HepG2 (cell line): ENCODE results near the gene NDUFS2. TPM values are rescaled to one million over a fixed set of nuclear protein-coding genes. Genes with fewer than 3 reads are reported as not detected.

Source experiments
- NBN ChIP-seq: fragments of 450-650 bp; conservative IDR thresholded peaks from 2 replicates; pipeline ENCODE4 v1.6.1; 2017
- NCOA1 ChIP-seq: sonication (generic); formaldehyde crosslinking; IDR thresholded peaks from 2 replicates; pipeline ENCODE4 v1.9.0; 2021; ENCODE audit warnings: missing genetic modification reagents
- PHF21A ChIP-seq: sonication (generic); formaldehyde crosslinking; IDR thresholded peaks from 2 replicates; pipeline ENCODE4 v1.5.0; 2020; ENCODE audit warnings: mild to moderate bottlenecking, missing genetic modification reagents
- SALL1 ChIP-seq: sonication (generic); formaldehyde crosslinking; IDR thresholded peaks from 2 replicates; pipeline ENCODE4 v1.8.0; 2022; ENCODE audit warnings: mild to moderate bottlenecking, missing genetic modification reagents
- ZNF549 ChIP-seq: sonication (generic); formaldehyde crosslinking; IDR thresholded peaks from 2 replicates; pipeline ENCODE4 v1.5.0; 2020; ENCODE audit warnings: missing genetic modification reagents
- ZNF773 ChIP-seq: sonication (generic); formaldehyde crosslinking; IDR thresholded peaks from 2 replicates; pipeline ENCODE4 v1.4.0; 2020; ENCODE audit warnings: missing genetic modification reagents, borderline replicate concordance
- ZNF841 ChIP-seq: sonication (generic); formaldehyde crosslinking; IDR thresholded peaks from 2 replicates; pipeline ENCODE4 v1.8.1; 2023; ENCODE audit warnings: missing genetic modification reagents, borderline replicate concordance
- polyA plus RNA-seq, 8 experiments: library from polyadenylated mRNA; depleted of rRNA in 3 of 8; stranded (reverse) in 7 of 8; unstranded in 1 of 8; fragments of >200 nt; fragmentation: Illumina TruSeq in 4 of 8; extraction: Trizol in 4 of 8; gene quantifications; 2 replicates each; pipeline versions ENCODE4 v1.2.1 to v1.2.3, GENCODE V29; 2011 to 2016; ENCODE audit warnings: low read depth in 4 of 8, missing spikeins in 1 of 8, mixed read lengths in 1 of 8; ENCODE audit not compliant: insufficient read depth in 1 of 8
- total RNA-seq, 5 experiments: library from RNA; depleted of rRNA; stranded (reverse); fragments of >200 nt; fragmentation: Illumina TruSeq; extraction: Trizol; gene quantifications; 2 replicates each; pipeline ENCODE4 v1.2.3, GENCODE V29; 2016; ENCODE audit warnings: low read depth in 1 of 5
- TF ChIP-seq, protein P1 (sequence below): sonication (generic); formaldehyde crosslinking; IDR thresholded peaks from 2 replicates; pipeline ENCODE4 v1.8.1; 2022; ENCODE audit warnings: low read depth, mild to moderate bottlenecking, missing genetic modification reagents
- TF ChIP-seq, protein P2 (sequence below): sonication (generic); formaldehyde crosslinking; IDR thresholded peaks from 2 replicates; pipeline ENCODE4 v1.4.0; 2020; ENCODE audit warnings: missing genetic modification reagents, borderline replicate concordance
- TF ChIP-seq, protein P3 (sequence below): sonication (generic); formaldehyde crosslinking; IDR thresholded peaks from 2 replicates; pipeline ENCODE4 v1.4.0; 2020; ENCODE audit warnings: missing genetic modification reagents

Gene NDUFS2
- total and polyA plus RNA-seq, 2 of the 13 experiments (the other 11 are each of a cell fraction or from before 2014, with no cell fraction given), result 89.9 to 118 TPM

DNA sequence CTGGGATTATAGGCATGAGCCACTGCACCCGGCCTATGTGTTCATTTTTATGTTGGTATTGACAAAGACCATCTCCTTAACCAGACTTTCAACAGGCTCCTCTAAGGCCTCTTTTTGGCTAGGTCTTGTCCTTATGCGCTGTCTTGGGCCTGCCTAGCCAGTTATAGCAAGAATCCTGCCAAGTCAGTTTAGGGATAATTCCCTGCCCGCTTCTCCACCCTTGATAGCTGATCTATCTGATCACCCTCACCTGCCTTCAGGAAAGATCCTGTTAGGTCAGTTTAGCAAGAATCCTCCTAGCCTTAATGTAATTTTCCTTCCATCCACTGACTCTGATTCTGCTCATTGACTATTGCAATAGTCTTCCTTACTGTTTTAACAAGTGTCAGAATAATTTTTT, 22.5 kb upstream of the NDUFS2 start (continued):
- TF ChIP-seq, protein P1, sequence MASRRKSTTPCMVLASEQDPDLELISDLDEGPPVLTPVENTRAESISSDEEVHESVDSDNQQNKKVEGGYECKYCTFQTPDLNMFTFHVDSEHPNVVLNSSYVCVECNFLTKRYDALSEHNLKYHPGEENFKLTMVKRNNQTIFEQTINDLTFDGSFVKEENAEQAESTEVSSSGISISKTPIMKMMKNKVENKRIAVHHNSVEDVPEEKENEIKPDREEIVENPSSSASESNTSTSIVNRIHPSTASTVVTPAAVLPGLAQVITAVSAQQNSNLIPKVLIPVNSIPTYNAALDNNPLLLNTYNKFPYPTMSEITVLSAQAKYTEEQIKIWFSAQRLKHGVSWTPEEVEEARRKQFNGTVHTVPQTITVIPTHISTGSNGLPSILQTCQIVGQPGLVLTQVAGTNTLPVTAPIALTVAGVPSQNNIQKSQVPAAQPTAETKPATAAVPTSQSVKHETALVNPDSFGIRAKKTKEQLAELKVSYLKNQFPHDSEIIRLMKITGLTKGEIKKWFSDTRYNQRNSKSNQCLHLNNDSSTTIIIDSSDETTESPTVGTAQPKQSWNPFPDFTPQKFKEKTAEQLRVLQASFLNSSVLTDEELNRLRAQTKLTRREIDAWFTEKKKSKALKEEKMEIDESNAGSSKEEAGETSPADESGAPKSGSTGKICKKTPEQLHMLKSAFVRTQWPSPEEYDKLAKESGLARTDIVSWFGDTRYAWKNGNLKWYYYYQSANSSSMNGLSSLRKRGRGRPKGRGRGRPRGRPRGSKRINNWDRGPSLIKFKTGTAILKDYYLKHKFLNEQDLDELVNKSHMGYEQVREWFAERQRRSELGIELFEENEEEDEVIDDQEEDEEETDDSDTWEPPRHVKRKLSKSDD (CRISPR knock-in tag), result no peak
- TF ChIP-seq PHF21A (no peak), SALL1 (no peak), NCOA1 (CRISPR knock-in tag) (no peak), ZNF841 (CRISPR knock-in tag) (no peak), NBN (no peak), ZNF549 (CRISPR knock-in tag) (no peak), ZNF773 (no peak)
- TF ChIP-seq, protein P2, sequence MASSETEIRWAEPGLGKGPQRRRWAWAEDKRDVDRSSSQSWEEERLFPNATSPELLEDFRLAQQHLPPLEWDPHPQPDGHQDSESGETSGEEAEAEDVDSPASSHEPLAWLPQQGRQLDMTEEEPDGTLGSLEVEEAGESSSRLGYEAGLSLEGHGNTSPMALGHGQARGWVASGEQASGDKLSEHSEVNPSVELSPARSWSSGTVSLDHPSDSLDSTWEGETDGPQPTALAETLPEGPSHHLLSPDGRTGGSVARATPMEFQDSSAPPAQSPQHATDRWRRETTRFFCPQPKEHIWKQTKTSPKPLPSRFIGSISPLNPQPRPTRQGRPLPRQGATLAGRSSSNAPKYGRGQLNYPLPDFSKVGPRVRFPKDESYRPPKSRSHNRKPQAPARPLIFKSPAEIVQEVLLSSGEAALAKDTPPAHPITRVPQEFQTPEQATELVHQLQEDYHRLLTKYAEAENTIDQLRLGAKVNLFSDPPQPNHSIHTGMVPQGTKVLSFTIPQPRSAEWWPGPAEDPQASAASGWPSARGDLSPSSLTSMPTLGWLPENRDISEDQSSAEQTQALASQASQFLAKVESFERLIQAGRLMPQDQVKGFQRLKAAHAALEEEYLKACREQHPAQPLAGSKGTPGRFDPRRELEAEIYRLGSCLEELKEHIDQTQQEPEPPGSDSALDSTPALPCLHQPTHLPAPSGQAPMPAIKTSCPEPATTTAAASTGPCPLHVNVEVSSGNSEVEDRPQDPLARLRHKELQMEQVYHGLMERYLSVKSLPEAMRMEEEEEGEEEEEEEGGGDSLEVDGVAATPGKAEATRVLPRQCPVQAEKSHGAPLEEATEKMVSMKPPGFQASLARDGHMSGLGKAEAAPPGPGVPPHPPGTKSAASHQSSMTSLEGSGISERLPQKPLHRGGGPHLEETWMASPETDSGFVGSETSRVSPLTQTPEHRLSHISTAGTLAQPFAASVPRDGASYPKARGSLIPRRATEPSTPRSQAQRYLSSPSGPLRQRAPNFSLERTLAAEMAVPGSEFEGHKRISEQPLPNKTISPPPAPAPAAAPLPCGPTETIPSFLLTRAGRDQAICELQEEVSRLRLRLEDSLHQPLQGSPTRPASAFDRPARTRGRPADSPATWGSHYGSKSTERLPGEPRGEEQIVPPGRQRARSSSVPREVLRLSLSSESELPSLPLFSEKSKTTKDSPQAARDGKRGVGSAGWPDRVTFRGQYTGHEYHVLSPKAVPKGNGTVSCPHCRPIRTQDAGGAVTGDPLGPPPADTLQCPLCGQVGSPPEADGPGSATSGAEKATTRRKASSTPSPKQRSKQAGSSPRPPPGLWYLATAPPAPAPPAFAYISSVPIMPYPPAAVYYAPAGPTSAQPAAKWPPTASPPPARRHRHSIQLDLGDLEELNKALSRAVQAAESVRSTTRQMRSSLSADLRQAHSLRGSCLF (CRISPR knock-in tag), result no peak
- TF ChIP-seq, protein P3, sequence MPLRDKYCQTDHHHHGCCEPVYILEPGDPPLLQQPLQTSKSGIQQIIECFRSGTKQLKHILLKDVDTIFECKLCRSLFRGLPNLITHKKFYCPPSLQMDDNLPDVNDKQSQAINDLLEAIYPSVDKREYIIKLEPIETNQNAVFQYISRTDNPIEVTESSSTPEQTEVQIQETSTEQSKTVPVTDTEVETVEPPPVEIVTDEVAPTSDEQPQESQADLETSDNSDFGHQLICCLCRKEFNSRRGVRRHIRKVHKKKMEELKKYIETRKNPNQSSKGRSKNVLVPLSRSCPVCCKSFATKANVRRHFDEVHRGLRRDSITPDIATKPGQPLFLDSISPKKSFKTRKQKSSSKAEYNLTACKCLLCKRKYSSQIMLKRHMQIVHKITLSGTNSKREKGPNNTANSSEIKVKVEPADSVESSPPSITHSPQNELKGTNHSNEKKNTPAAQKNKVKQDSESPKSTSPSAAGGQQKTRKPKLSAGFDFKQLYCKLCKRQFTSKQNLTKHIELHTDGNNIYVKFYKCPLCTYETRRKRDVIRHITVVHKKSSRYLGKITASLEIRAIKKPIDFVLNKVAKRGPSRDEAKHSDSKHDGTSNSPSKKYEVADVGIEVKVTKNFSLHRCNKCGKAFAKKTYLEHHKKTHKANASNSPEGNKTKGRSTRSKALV (CRISPR knock-in tag), result no peak
